Type B pancreatic cell (in vitro differentiated cells): ENCODE measurements around the gene CHMP4A. TPM values are rescaled to one million over a fixed set of nuclear protein-coding genes. Genes with fewer than 3 reads are reported as not detected.
"Not testable (repeated sequence)": the region's sequence is repeated elsewhere in the genome, so short reads cannot be mapped to it uniquely, and the experiment has no call there.

Experiments
- DNase-seq: peaks from one replicate; pipeline ENCODE4 v3.0.0; 2021; ENCODE audit warnings: mixed read lengths; ENCODE audit not compliant: unreplicated experiment; ENCODE audit errors: extremely low spot score
- H3K27ac Mint-ChIP-seq: 2 replicates; pipeline ENCODE4 v1.8.0; 2021; ENCODE audit warnings: mild to moderate bottlenecking, mixed read lengths
- H3K27me3 Mint-ChIP-seq: 2 replicates; pipeline ENCODE4 v1.8.0; 2021; ENCODE audit warnings: mixed read lengths
- H3K36me3 Mint-ChIP-seq: 2 replicates; pipeline ENCODE4 v1.8.0; 2021; ENCODE audit warnings: mixed read lengths
- H3K4me1 Mint-ChIP-seq: one replicate; pipeline ENCODE4 v1.8.0; 2021; ENCODE audit warnings: mixed read lengths; ENCODE audit not compliant: unreplicated experiment
- H3K4me3 Mint-ChIP-seq: 2 replicates; pipeline ENCODE4 v1.8.0; 2021; ENCODE audit warnings: mild to moderate bottlenecking, mixed read lengths
- H3K9me3 Mint-ChIP-seq: 2 replicates; pipeline ENCODE4 v1.8.0; 2021; ENCODE audit warnings: mixed read lengths
- total RNA-seq: library from RNA; stranded (reverse); gene quantifications from 2 replicates; pipeline ENCODE4 v1.2.1, GENCODE V29; 2021; ENCODE audit warnings: low replicate concordance
- TF ChIP-seq, protein P1 (sequence below): fragments of 200-600 bp; sonication (generic); conservative IDR thresholded peaks from 2 replicates; pipeline ENCODE4 v1.5.0; 2021; ENCODE audit warnings: antibody characterized with exemption, mild to moderate bottlenecking

Gene CHMP4A
- total RNA-seq, 1 donor from 2014 or later = 44.3 TPM

DNA sequence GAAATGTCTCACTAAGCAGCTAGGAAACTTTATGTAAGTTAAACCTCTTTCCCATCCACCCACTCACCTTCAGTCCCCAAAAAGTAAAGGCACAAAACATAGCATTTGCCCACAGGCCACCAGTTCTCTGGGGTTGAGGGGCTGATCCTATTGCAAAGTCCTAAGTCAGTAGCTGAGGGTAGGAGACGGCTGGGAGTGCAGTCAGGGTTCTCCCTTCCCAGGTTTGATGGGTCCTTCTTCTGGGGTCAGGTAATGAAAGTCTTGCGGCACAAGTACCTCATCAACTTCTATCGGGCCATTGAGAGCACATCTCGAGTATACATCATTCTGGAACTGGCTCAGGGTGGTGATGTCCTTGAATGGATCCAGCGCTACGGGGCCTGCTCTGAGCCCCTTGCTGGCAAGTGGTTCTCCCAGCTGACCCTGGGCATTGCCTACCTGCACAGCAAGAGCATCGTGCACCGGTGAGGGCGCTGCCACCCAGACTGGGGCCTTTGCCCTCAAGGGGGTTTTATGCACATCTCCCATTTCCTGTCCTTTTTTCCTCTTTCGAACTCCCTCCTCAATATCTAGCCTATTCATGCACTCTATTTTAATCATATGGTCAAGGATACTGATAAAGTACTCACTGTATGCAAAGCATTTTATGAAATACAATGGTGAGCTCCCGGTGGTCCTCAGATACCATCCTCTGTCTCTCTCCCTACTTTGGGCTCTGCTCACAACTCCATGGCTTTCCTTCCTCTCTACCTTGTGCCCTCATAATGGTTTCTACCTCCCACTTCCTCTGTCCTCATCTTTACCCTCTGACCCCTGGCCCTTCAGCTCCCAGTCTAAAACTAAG lies 6.8 kb downstream of the CHMP4A start:
- Mint-ChIP-seq H3K36me3 (peaks cover 54% of the 10 kb centered on the region), H3K27ac (no peak overlapping the region), H3K4me3 (no peak overlapping the region), H3K4me1 (peaks cover 2% of the 10 kb centered on the region), H3K9me3 (no peaks in the 10 kb centered on the region), H3K27me3 (no peaks in the 10 kb centered on the region)
- TF ChIP-seq, protein P1, sequence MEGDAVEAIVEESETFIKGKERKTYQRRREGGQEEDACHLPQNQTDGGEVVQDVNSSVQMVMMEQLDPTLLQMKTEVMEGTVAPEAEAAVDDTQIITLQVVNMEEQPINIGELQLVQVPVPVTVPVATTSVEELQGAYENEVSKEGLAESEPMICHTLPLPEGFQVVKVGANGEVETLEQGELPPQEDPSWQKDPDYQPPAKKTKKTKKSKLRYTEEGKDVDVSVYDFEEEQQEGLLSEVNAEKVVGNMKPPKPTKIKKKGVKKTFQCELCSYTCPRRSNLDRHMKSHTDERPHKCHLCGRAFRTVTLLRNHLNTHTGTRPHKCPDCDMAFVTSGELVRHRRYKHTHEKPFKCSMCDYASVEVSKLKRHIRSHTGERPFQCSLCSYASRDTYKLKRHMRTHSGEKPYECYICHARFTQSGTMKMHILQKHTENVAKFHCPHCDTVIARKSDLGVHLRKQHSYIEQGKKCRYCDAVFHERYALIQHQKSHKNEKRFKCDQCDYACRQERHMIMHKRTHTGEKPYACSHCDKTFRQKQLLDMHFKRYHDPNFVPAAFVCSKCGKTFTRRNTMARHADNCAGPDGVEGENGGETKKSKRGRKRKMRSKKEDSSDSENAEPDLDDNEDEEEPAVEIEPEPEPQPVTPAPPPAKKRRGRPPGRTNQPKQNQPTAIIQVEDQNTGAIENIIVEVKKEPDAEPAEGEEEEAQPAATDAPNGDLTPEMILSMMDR = no peak
- no peak for DNase-seq

DNA sequence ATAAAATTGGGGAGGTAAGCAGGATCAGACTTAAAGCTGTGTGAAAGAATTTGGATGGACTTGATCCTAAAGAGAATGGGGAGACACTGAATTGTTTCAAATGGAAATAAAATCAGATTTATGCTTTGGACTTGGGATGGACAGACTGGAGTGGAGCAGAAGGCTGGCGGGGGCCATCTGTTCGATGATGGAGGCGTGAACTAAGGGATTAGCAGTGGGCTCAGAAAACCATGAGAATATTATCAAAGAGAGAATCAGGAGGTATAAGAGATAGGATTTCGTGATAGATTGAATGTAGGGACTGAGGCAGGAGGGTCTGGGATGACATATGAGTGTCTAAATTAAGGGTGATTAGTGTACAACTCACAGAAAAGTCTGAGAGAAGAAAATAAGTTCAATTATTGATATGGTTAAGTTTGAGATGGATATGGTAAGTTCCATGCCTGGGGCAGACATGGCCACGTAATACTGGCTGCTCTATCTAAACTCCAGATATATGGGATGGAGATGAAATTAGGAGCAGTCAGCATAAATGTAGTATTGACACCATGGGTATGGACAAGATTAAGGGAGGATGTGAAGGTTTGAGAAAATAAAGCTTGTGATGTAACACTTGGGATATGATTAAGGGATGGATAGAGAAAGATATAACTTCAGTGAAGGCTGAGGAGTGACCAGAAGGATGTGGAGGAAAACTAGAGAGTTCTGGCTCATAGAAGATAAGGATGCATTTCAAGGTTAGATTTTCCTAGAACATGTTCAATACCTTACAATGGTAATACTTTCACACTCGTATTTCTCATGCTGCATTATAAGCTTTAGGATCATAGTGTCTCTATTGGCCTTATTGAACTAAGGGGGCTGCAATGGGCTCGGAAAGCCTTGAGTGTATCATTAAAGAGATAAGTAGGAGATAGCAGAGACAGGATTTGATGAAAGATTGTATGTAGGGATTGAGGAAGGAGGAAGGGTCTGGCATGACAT lies 8.8 kb downstream of the CHMP4A start:
- TF ChIP-seq, protein P1 = no peak
- Mint-ChIP-seq H3K4me1 (no peaks in the 10 kb centered on the region), H3K27me3 (no peaks in the 10 kb centered on the region), H3K27ac (no peak overlapping the region), H3K36me3 (peaks cover 50% of the 10 kb centered on the region), H3K4me3 (no peak overlapping the region), H3K9me3 (no peaks in the 10 kb centered on the region)
- no peak for DNase-seq

- H3K36me3 Mint-ChIP-seq = peaks cover 60% of the 10 kb centered on the region
- H3K9me3 Mint-ChIP-seq, H3K4me1 Mint-ChIP-seq, H3K27ac Mint-ChIP-seq, H3K27me3 Mint-ChIP-seq, DNase-seq, H3K4me3 Mint-ChIP-seq: not testable (repeated sequence)
Measured at GRCh38 chr14:24203249-24203886, 9.9 kb downstream of the CHMP4A start.

- not testable (repeated sequence) for H3K27ac Mint-ChIP-seq, H3K4me1 Mint-ChIP-seq, H3K4me3 Mint-ChIP-seq, DNase-seq, H3K9me3 Mint-ChIP-seq, H3K27me3 Mint-ChIP-seq
- H3K36me3 Mint-ChIP-seq = peaks cover 55% of the 10 kb centered on the region
Measured at GRCh38 chr14:24202538-24202937, 10.8 kb downstream of the CHMP4A start.

DNA sequence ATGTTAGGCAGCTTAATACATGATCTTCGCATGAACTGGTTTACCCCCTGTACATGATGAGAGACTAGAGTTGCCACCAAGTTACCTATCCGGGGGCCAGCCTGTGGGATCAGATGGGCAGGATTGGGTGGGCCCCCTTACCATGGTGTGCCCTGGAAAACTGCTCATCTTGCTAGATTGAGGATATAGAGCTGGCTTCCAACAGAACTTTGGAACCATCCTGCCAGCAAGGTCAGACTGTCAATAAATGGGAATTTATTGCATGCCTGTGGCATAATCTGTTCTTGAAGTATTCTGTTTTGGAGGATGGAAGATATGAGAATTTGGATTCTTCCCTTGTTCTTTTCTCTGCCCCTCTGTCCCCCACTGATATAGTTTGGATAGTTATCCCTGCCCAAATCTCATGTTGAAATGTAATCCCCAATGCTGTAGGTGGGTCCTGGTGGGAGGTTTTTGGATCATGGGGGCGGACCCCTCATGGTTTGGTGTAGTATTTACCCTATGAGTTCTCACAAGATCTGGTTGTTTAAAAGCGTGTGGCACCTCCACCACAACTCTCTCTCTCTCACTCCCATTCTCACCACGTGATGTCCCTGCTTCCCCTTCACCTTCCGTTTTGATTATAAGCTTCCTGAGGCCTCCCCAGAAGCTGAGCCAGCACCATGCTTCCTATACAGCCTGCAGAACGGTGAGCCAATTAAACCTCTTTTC lies 14.3 kb downstream of the CHMP4A start:
- no peak for DNase-seq
- TF ChIP-seq, protein P1 = no peak
- Mint-ChIP-seq H3K36me3 (peaks cover 43% of the 10 kb centered on the region), H3K4me3 (peak overlapping the region; percentile 38), H3K27ac (no peak overlapping the region), H3K9me3 (no peaks in the 10 kb centered on the region), H3K27me3 (no peaks in the 10 kb centered on the region), H3K4me1 (peaks cover 29% of the 10 kb centered on the region)

DNA sequence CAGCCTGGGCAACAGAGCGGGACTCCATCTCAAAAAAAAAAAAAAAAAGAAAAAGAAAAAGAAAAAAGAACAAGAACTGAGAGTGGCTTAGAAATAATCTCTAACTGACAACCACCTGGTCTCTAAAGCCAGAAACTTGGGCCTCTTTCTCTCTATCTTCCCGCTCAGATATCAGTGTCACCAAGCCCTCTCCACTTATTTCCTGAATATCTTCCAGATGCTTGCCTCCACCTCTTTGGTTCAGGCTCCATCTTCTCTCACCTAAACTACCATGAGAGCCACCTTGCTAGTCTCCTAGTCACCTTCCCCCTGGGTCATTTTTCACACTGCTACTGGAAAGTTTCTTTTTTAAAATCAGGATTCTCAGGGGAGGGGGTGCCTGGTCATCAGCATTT lies 16.2 kb downstream of the CHMP4A start:
- H3K36me3 Mint-ChIP-seq = peaks cover 40% of the 10 kb centered on the region
- TF ChIP-seq, protein P1 = no peak
- H3K4me1 Mint-ChIP-seq = peaks cover 30% of the 10 kb centered on the region
- DNase-seq = no peak
- peak overlapping the region; percentile 83 for H3K4me3 Mint-ChIP-seq
- H3K27me3 Mint-ChIP-seq = no peaks in the 10 kb centered on the region
- no peaks in the 10 kb centered on the region for H3K9me3 Mint-ChIP-seq
- no peak overlapping the region for H3K27ac Mint-ChIP-seq
